Upper lobe of left lung (tissue), 6 donors: Measurements from ENCODE around the gene ELMOD3. TPM values are rescaled to one million over a fixed set of nuclear protein-coding genes. Genes with fewer than 3 reads are reported as not detected.

ENCODE experiments used
- ATAC-seq, 2 donors: fragments of 200-7000 bp; cut with Tn5 transposase; one replicate each; pipeline ENCODE4 v1.9.1; 2022; ENCODE audit warnings: mild to moderate bottlenecking in 2 of 2, moderate library complexity in 2 of 2; ENCODE audit not compliant: low FRiP score in 2 of 2
- DNase-seq, 2 donors: peaks; one replicate each; pipeline ENCODE4 v3.0.0-alpha.2; 2019 to 2020
- H3K27ac ChIP-seq, 4 donors: fragments of 200-600 bp; sonication (generic); one replicate each; pipeline ENCODE4 v1.5.1; 2016 to 2019
- H3K27me3 ChIP-seq, 4 donors: fragments of 200-600 bp; sonication (generic); one replicate each; pipeline ENCODE4 v1.5.1; 2017 to 2019
- H3K36me3 ChIP-seq, 4 donors: fragments of 200-600 bp; sonication (generic); one replicate each; pipeline ENCODE4 v1.5.1; 2016 to 2019
- H3K4me1 ChIP-seq, 4 donors: fragments of 200-600 bp; sonication (generic); one replicate each; pipeline ENCODE4 v1.5.1; 2018 to 2019
- H3K4me3 ChIP-seq, 4 donors: fragments of 200-600 bp; sonication (generic); one replicate each; pipeline ENCODE4 v1.5.1; 2017 to 2019; ENCODE audit warnings: mild to moderate bottlenecking in 2 of 4, moderate library complexity in 1 of 4
- H3K9me3 ChIP-seq, 4 donors: fragments of 200-600 bp; sonication (generic); one replicate each; pipeline ENCODE4 v1.5.1; 2018 to 2019
- CTCF ChIP-seq, 6 experiments: fragments of 450-650 bp in 4 of 6; fragments of 200-600 bp in 2 of 6; sonication (generic) in 2 of 6; IDR thresholded peaks; one replicate each; pipeline ENCODE4 v1.5.1; 2016 to 2019; ENCODE audit warnings: antibody characterized with exemption in 6 of 6
- EP300 ChIP-seq, 4 donors: sonication (generic); formaldehyde crosslinking; IDR thresholded peaks; one replicate each; pipeline ENCODE4 v1.5.1; 2017; ENCODE audit warnings: antibody characterized with exemption in 4 of 4, control low read depth in 2 of 4
- POLR2A ChIP-seq, 4 donors: fragments of 450-650 bp; IDR thresholded peaks; one replicate each; pipeline ENCODE4 v1.5.1; 2016 to 2017; ENCODE audit warnings: antibody characterized with exemption in 4 of 4, mild to moderate bottlenecking in 2 of 4
- POLR2AphosphoS5 ChIP-seq, 2 donors: sonication (generic); formaldehyde crosslinking; IDR thresholded peaks; one replicate each; pipeline ENCODE4 v1.5.1; 2017; ENCODE audit warnings: antibody characterized with exemption in 2 of 2
- WGBS, 2 donors: methylation state at CpG; one replicate each; pipeline ENCODE4 v1.1.5; 2017 to 2018; 5-methylcytosine and 5-hydroxymethylcytosine counted together
- total RNA-seq, 6 donors: library from RNA; depleted of rRNA in 4 of 6; stranded (reverse); fragments of >200 nt in 4 of 6; gene quantifications; one replicate each; pipeline versions ENCODE4 v1.1.0 to v1.2.1, GENCODE V29; 2016 to 2021
- donor health status: DM: no; HTN: no; CAD: no; lungs with moderate emphysema.
- donor health status: DM: no; HTN: yes; CAD: no; lungs with severe emphysema.

The ELMOD3 gene
- total RNA-seq, 6 donors from 2014 or later: 13.2 to 82.8 (median 24.1) TPM

- DNase-seq (no peak), ATAC-seq (no peak)
- no peaks in the 10 kb centered on the region for H3K9me3 ChIP-seq
- peaks cover 0 to 51% (median 31%) of the 10 kb centered on the region in 4 donors for H3K36me3 ChIP-seq
- TF ChIP-seq CTCF (IDR thresholded peaks at IDR 0.05) (no peak), EP300 (IDR thresholded peaks at IDR 0.05) (no peak), POLR2A (IDR thresholded peaks at IDR 0.05) (no peak), POLR2AphosphoS5 (IDR thresholded peaks at IDR 0.05) (no peak)
- 93 to 95% methylated on average over 5 to 7 of the region's 8 CpGs for WGBS, 2 donors
- H3K27ac ChIP-seq: no peak overlapping the region
- H3K27me3 ChIP-seq: no peaks in the 10 kb centered on the region
- H3K4me1 ChIP-seq: peaks cover 0 to 14% (median 5%) of the 10 kb centered on the region in 4 donors
- no peak overlapping the region for H3K4me3 ChIP-seq
Measured at GRCh38 chr2:85399183-85399455, 44.5 kb downstream of the ELMOD3 start.

GRCh38 chr2:85400023-85400422 is 45.5 kb downstream of the ELMOD3 start:
- Histone ChIP-seq H3K9me3 (no peaks in the 10 kb centered on the region), H3K4me3 (no peak overlapping the region), H3K4me1 (peaks cover 0 to 14% (median 5%) of the 10 kb centered on the region in 4 donors), H3K27me3 (no peaks in the 10 kb centered on the region), H3K27ac (no peak overlapping the region), H3K36me3 (peaks cover 0 to 42% (median 26%) of the 10 kb centered on the region in 4 donors)
- WGBS, 2 donors: 87 to 90% methylated on average over 8 of the region's 8 CpGs
- TF ChIP-seq CTCF (IDR thresholded peaks at IDR 0.05): no peak
- TF ChIP-seq POLR2AphosphoS5 (IDR thresholded peaks at IDR 0.05): no peak
- TF ChIP-seq EP300 (IDR thresholded peaks at IDR 0.05): no peak
- no peak for TF ChIP-seq POLR2A (IDR thresholded peaks at IDR 0.05)
- ATAC-seq (no peak), DNase-seq (no peak)

- TF ChIP-seq POLR2AphosphoS5 (IDR thresholded peaks at IDR 0.05): no peak
- TF ChIP-seq POLR2A (IDR thresholded peaks at IDR 0.05): no peak
- no peak for TF ChIP-seq CTCF (IDR thresholded peaks at IDR 0.05)
- no peak for TF ChIP-seq EP300 (IDR thresholded peaks at IDR 0.05)
- ATAC-seq (no peak), DNase-seq (no peak)
- H3K4me3 ChIP-seq: no peak overlapping the region
- 85 to 89% methylated on average over 11 to 14 of the region's 14 CpGs for WGBS, 2 donors
- H3K27me3 ChIP-seq: no peaks in the 10 kb centered on the region
- H3K27ac ChIP-seq: no peak overlapping the region
- H3K36me3 ChIP-seq: peaks cover 0 to 34% (median 20%) of the 10 kb centered on the region in 4 donors
- H3K4me1 ChIP-seq: peaks cover 0 to 14% (median 6%) of the 10 kb centered on the region in 4 donors
- no peaks in the 10 kb centered on the region for H3K9me3 ChIP-seq
Measured at GRCh38 chr2:85400541-85401463, 46.2 kb downstream of the ELMOD3 start.

- H3K36me3 ChIP-seq: peaks cover 0 to 33% (median 20%) of the 10 kb centered on the region in 4 donors
- TF ChIP-seq EP300 (IDR thresholded peaks at IDR 0.05): no peak
- TF ChIP-seq POLR2AphosphoS5 (IDR thresholded peaks at IDR 0.05): no peak
- no peak for TF ChIP-seq CTCF (IDR thresholded peaks at IDR 0.05)
- TF ChIP-seq POLR2A (IDR thresholded peaks at IDR 0.05): no peak
Measured at GRCh38 chr2:85401464-85401805, 46.9 kb downstream of the ELMOD3 start.

More at GRCh38 chr2:85401464-85401805, 46.9 kb downstream of the ELMOD3 start:
- Histone ChIP-seq H3K27ac (no peak overlapping the region), H3K27me3 (no peaks in the 10 kb centered on the region), H3K9me3 (no peaks in the 10 kb centered on the region), H3K4me1 (peaks cover 0 to 9% (median 8%) of the 10 kb centered on the region in 4 donors), H3K4me3 (no peak overlapping the region)
- peak in 1 of 2 donors; percentile 10 for ATAC-seq
- WGBS, 2 donors: 96% methylated on average over 7 of the region's 7 CpGs; no CpG with 5 or more reads in 1 of the 2 donors
- peak in 1 of 2 donors; percentile 51 for DNase-seq
